HepG2 (cell line): Measurements from ENCODE around the gene FDPS. TPM values are rescaled to one million over a fixed set of nuclear protein-coding genes. Genes with fewer than 3 reads are reported as not detected.
A peak's percentile ranks its signal among the peaks of the same experiment; 100 is the strongest.

Experiments
- ATRX ChIP-seq: sonication (generic); formaldehyde crosslinking; IDR thresholded peaks from 2 replicates; pipeline ENCODE4 v1.4.0; 2020; ENCODE audit warnings: missing genetic modification reagents, borderline replicate concordance
- FOXJ3 ChIP-seq: sonication (generic); formaldehyde crosslinking; IDR thresholded peaks from 2 replicates; pipeline ENCODE4 v1.4.0; 2020; ENCODE audit warnings: missing genetic modification reagents, mild to moderate bottlenecking, borderline replicate concordance
- FUBP1 ChIP-seq: sonication (generic); formaldehyde crosslinking; IDR thresholded peaks from 2 replicates; pipeline ENCODE4 v1.5.1; 2020; ENCODE audit warnings: missing genetic modification reagents, mild to moderate bottlenecking, borderline replicate concordance
- HNF4G ChIP-seq, 2 experiments: sonication (generic) in 1 of 2; formaldehyde crosslinking in 1 of 2; IDR thresholded peaks; 2 replicates each; pipeline versions ENCODE4 v1.4.0 to v1.6.1; 2011 to 2020; ENCODE audit warnings: borderline replicate concordance in 2 of 2, low read depth in 2 of 2, mild to moderate bottlenecking in 2 of 2, low read length in 1 of 2, missing genetic modification reagents in 1 of 2, moderate library complexity in 1 of 2
- MBD4 ChIP-seq: IDR thresholded peaks from 2 replicates; pipeline ENCODE4 v1.6.1; 2012; ENCODE audit warnings: low read length, inconsistent platforms, borderline replicate concordance
- MED1 ChIP-seq: sonication (generic); formaldehyde crosslinking; IDR thresholded peaks from 2 replicates; pipeline ENCODE4 v1.4.0; 2020; ENCODE audit warnings: missing genetic modification reagents
- MED13 ChIP-seq: sonication (generic); formaldehyde crosslinking; IDR thresholded peaks from 2 replicates; pipeline ENCODE4 v1.5.0; 2020; ENCODE audit warnings: missing genetic modification reagents
- MTERF4 ChIP-seq: sonication (generic); formaldehyde crosslinking; IDR thresholded peaks from 2 replicates; pipeline ENCODE4 v1.8.0; 2023; ENCODE audit warnings: mild to moderate bottlenecking, missing genetic modification reagents
- NCOA2 ChIP-seq: sonication (generic); formaldehyde crosslinking; IDR thresholded peaks from 2 replicates; pipeline ENCODE4 v1.8.0; 2022; ENCODE audit warnings: inconsistent platforms
- RBM39 ChIP-seq: fragments of 200-400 bp; formaldehyde crosslinking; IDR thresholded peaks from one replicate; pipeline ENCODE4 v1.6.1; 2018; ENCODE audit warnings: antibody characterized with exemption, mild to moderate bottlenecking, low read depth, low read length; ENCODE audit not compliant: poor library complexity, severe bottlenecking
- REPIN1 ChIP-seq: sonication (generic); formaldehyde crosslinking; IDR thresholded peaks from 2 replicates; pipeline ENCODE4 v1.8.0; 2022; ENCODE audit warnings: missing genetic modification reagents, low read depth, mild to moderate bottlenecking, borderline replicate concordance
- SAP130 ChIP-seq: IDR thresholded peaks from 2 replicates; pipeline ENCODE4 v1.6.1; 2016; ENCODE audit warnings: low read depth
- SP2 ChIP-seq: sonication (generic); formaldehyde crosslinking; IDR thresholded peaks from 2 replicates; pipeline ENCODE4 v1.5.1; 2020; ENCODE audit warnings: mild to moderate bottlenecking, missing genetic modification reagents
- SRSF4 ChIP-seq: fragments of 200-400 bp; formaldehyde crosslinking; IDR thresholded peaks from one replicate; pipeline ENCODE4 v1.6.1; 2018; ENCODE audit warnings: mild to moderate bottlenecking, low read depth, low read length, moderate library complexity; ENCODE audit not compliant: poor library complexity, severe bottlenecking
- SYNCRIP ChIP-seq: fragments of 200-400 bp; formaldehyde crosslinking; IDR thresholded peaks from 2 replicates; pipeline ENCODE4 v1.6.1; 2018; ENCODE audit warnings: mild to moderate bottlenecking, low read depth, low read length; ENCODE audit not compliant: insufficient read depth
- TARDBP ChIP-seq: sonication (generic); formaldehyde crosslinking; IDR thresholded peaks from 2 replicates; pipeline ENCODE4 v1.8.0; 2022; ENCODE audit warnings: mild to moderate bottlenecking, missing genetic modification reagents
- UBTF ChIP-seq: sonication (generic); formaldehyde crosslinking; IDR thresholded peaks from 2 replicates; pipeline ENCODE4 v1.4.0; 2020; ENCODE audit warnings: mild to moderate bottlenecking, missing genetic modification reagents
- ZBTB3 ChIP-seq: sonication (generic); formaldehyde crosslinking; IDR thresholded peaks from 2 replicates; pipeline ENCODE4 v1.4.0; 2020; ENCODE audit warnings: low read depth, mild to moderate bottlenecking, moderate library complexity, missing genetic modification reagents, borderline replicate concordance
- ZNF224 ChIP-seq: sonication (generic); formaldehyde crosslinking; IDR thresholded peaks from 2 replicates; pipeline ENCODE4 v1.5.0; 2020; ENCODE audit warnings: mild to moderate bottlenecking, missing genetic modification reagents
- ZNF317 ChIP-seq: sonication (generic); formaldehyde crosslinking; IDR thresholded peaks from 2 replicates; pipeline ENCODE4 v1.5.0; 2020; ENCODE audit warnings: mild to moderate bottlenecking, missing genetic modification reagents
- ZNF34 ChIP-seq: sonication (generic); formaldehyde crosslinking; IDR thresholded peaks from 2 replicates; pipeline ENCODE4 v1.4.0; 2020; ENCODE audit warnings: mild to moderate bottlenecking, missing genetic modification reagents, borderline replicate concordance
- ZNF547 ChIP-seq: sonication (generic); formaldehyde crosslinking; IDR thresholded peaks from 2 replicates; pipeline ENCODE4 v1.5.1; 2020; ENCODE audit warnings: mild to moderate bottlenecking, missing genetic modification reagents
- ZNF747 ChIP-seq: sonication (generic); formaldehyde crosslinking; IDR thresholded peaks from 2 replicates; pipeline ENCODE4 v1.8.1; 2023; ENCODE audit warnings: missing genetic modification reagents, mild to moderate bottlenecking, borderline replicate concordance
- ZSCAN22 ChIP-seq: sonication (generic); formaldehyde crosslinking; IDR thresholded peaks from 2 replicates; pipeline ENCODE4 v1.4.0; 2020; ENCODE audit warnings: mild to moderate bottlenecking, missing genetic modification reagents
- polyA plus RNA-seq, 8 experiments: library from polyadenylated mRNA; depleted of rRNA in 3 of 8; stranded (reverse) in 7 of 8; unstranded in 1 of 8; fragments of >200 nt; fragmentation: Illumina TruSeq in 4 of 8; extraction: Trizol in 4 of 8; gene quantifications; 2 replicates each; pipeline versions ENCODE4 v1.2.1 to v1.2.3, GENCODE V29; 2011 to 2016; ENCODE audit warnings: low read depth in 4 of 8, missing spikeins in 1 of 8, mixed read lengths in 1 of 8; ENCODE audit not compliant: insufficient read depth in 1 of 8
- total RNA-seq, 5 experiments: library from RNA; depleted of rRNA; stranded (reverse); fragments of >200 nt; fragmentation: Illumina TruSeq; extraction: Trizol; gene quantifications; 2 replicates each; pipeline ENCODE4 v1.2.3, GENCODE V29; 2016; ENCODE audit warnings: low read depth in 1 of 5

The FDPS gene
- total and polyA plus RNA-seq, 2 of the 13 experiments (the other 11 are each of a cell fraction or from before 2014, with no cell fraction given): 264 to 519 TPM

GRCh38 chr1:155300553-155301329, 7.9 kb upstream of the FDPS start (continued):
- TF ChIP-seq ZBTB3 (CRISPR knock-in tag) (peak; percentile 36; the same call in 1 of the 2 replicates), ZNF317 (CRISPR knock-in tag) (peak; percentile 96), MED13 (CRISPR knock-in tag) (no peak), NCOA2 (CRISPR knock-in tag) (peak; percentile 72), HNF4G (IDR thresholded peaks at IDR 0.05; ENCODE audit: borderline replicate concordance, low read depth, low read length) (peak; percentile 88), HNF4G (CRISPR knock-in tag; IDR thresholded peaks at IDR 0.05; ENCODE audit: borderline replicate concordance, low read depth) (peak; percentile 92), SYNCRIP (no peak), MED1 (CRISPR knock-in tag) (peak; percentile 94), SP2 (CRISPR knock-in tag) (no peak), ZSCAN22 (peak; percentile 53; the same call in 1 of the 2 replicates), FOXJ3 (CRISPR knock-in tag) (no peak), SRSF4 (no peak), FUBP1 (peak; percentile 56; the same call in 1 of the 2 replicates), ZNF547 (CRISPR knock-in tag) (peak; percentile 64; the same call in 1 of the 2 replicates), ZNF747 (CRISPR knock-in tag) (peak; percentile 83; the same call in 1 of the 2 replicates), UBTF (CRISPR knock-in tag) (peak; percentile 82), RBM39 (peak; percentile 68), TARDBP (CRISPR knock-in tag) (peak; percentile 86; the same call in 1 of the 2 replicates), ZNF224 (no peak), MTERF4 (CRISPR knock-in tag) (no peak), ZNF34 (CRISPR knock-in tag) (0 out of 2 replicates have a peak, but pooled peaks have one; percentile 65), MBD4 (peak; percentile 67; the same call in 1 of the 2 replicates), ATRX (CRISPR knock-in tag) (no peak), REPIN1 (CRISPR knock-in tag) (peak; percentile 87; the same call in 1 of the 2 replicates), SAP130 (peak; percentile 97)
